Measurements from ENCODE around the gene PTPRG.
"Not testable (repeated sequence)": the region's sequence is repeated elsewhere in the genome, so short reads cannot be mapped to it uniquely, and the experiment has no call there.

Gene PTPRG

GRCh38 chr3:61685755-61686154 is 124.4 kb downstream of the PTPRG start:
- no peak for DNase-seq (ENCODE audit: low read depth in 2 of 2)

GRCh38 chr3:61686228-61686648 is 124.9 kb downstream of the PTPRG start:
- DNase-seq (ENCODE audit: low read depth in 2 of 2), result no peak

GRCh38 chr3:61687206-61687605 is 125.8 kb downstream of the PTPRG start:
- no peak for DNase-seq (ENCODE audit: low read depth in 2 of 2)

GRCh38 chr3:61687663-61688306 is 126.4 kb downstream of the PTPRG start:
- DNase-seq (ENCODE audit: low read depth in 2 of 2), result no peak

- no peak for DNase-seq (ENCODE audit: low read depth in 2 of 2)
Observed at GRCh38 chr3:61688307-61688984, 127.1 kb downstream of the PTPRG start.

GRCh38 chr3:61690016-61690415 is 128.6 kb downstream of the PTPRG start:
- no peak for DNase-seq (ENCODE audit: low read depth in 2 of 2)

GRCh38 chr3:61691466-61691865 is 130.1 kb downstream of the PTPRG start:
- DNase-seq (ENCODE audit: low read depth in 2 of 2), result no peak

- no peak for DNase-seq (ENCODE audit: low read depth in 2 of 2)
Observed at GRCh38 chr3:61697301-61697700, 135.9 kb downstream of the PTPRG start.

- not testable (repeated sequence) for DNase-seq (ENCODE audit: low read depth in 2 of 2)
Observed at GRCh38 chr3:61698278-61699072, 137.1 kb downstream of the PTPRG start.

GRCh38 chr3:61699622-61700021 is 138.3 kb downstream of the PTPRG start:
- no peak for DNase-seq (ENCODE audit: low read depth in 2 of 2)

- DNase-seq (ENCODE audit: low read depth in 2 of 2), result no peak
Observed at GRCh38 chr3:61701011-61701410, 139.6 kb downstream of the PTPRG start.

GRCh38 chr3:61702453-61702852 is 141.1 kb downstream of the PTPRG start:
- DNase-seq (ENCODE audit: low read depth in 2 of 2), result no peak

GRCh38 chr3:61704807-61705206 is 143.4 kb downstream of the PTPRG start:
- DNase-seq (ENCODE audit: low read depth in 2 of 2), result no peak

- DNase-seq (ENCODE audit: low read depth in 2 of 2), result no peak
Observed at GRCh38 chr3:61707492-61707891, 146.1 kb downstream of the PTPRG start.

- not testable (repeated sequence) for DNase-seq (ENCODE audit: low read depth in 2 of 2)
Observed at GRCh38 chr3:61710920-61711319, 149.5 kb downstream of the PTPRG start.

GRCh38 chr3:61714225-61714624 is 152.9 kb downstream of the PTPRG start:
- no peak for DNase-seq (ENCODE audit: low read depth in 2 of 2)

- DNase-seq (ENCODE audit: low read depth in 2 of 2), result no peak
Observed at GRCh38 chr3:61715886-61716527, 154.6 kb downstream of the PTPRG start.

GRCh38 chr3:61716693-61717092 is 155.3 kb downstream of the PTPRG start:
- DNase-seq (ENCODE audit: low read depth in 2 of 2), result not testable (repeated sequence)

GRCh38 chr3:61718565-61718964 is 157.2 kb downstream of the PTPRG start:
- no peak for DNase-seq (ENCODE audit: low read depth in 2 of 2)

- no peak for DNase-seq (ENCODE audit: low read depth in 2 of 2)
Observed at GRCh38 chr3:61719278-61719977, 158.1 kb downstream of the PTPRG start.

GRCh38 chr3:61723038-61723437 is 161.7 kb downstream of the PTPRG start:
- no peak for DNase-seq (ENCODE audit: low read depth in 2 of 2)

GRCh38 chr3:61724183-61724582 is 162.8 kb downstream of the PTPRG start:
- no peak for DNase-seq (ENCODE audit: low read depth in 2 of 2)

Measured in activated CD4-positive, alpha-beta T cell treated with anti-CD3 and anti-CD28 coated beads for 24 hours (primary cell).